MM.1S (cell line): Measurements from ENCODE around the gene SPIB.

ENCODE experiments used
- CTCF ChIP-seq: fragments of 300-600 bp; sonication (generic); IDR thresholded peaks from 2 replicates; pipeline ENCODE4 v1.5.1; 2016; ENCODE audit warnings: antibody characterized with exemption, low read length, mixed read lengths
- EZH2 ChIP-seq: fragments of 300-600 bp; sonication (generic); optimal IDR thresholded peaks from 2 replicates; pipeline ENCODE3; 2017; ENCODE audit warnings: low read depth, mild to moderate bottlenecking, antibody characterized with exemption, low read length, mixed read lengths

GRCh38 chr19:50464348-50464747, 45.6 kb downstream of the SPIB start:
- TF ChIP-seq CTCF (no peak), EZH2 (no peak)
